ENCODE measurements around the gene SLC35F6.

DNA sequence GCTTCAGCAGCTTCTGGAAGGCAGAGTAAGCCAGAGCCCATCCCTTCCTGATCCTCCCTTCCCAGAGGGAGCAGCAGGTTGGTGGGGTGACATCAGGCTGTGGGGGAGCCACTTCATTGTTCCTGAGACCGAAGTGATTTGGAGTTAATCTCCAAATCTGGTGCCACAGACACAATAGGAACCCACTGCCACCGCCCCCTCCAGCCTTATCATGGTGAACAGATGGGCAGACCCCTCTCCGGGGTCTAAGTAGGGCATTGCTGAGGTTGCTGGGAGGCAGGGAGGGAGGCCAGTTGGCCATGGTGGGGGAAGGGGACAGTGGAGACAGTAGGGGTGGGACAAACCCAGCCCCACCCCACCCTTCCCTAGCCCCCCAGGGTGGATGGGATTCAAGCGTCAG is 25.6 kb upstream of the SLC35F6 start:
- TF ChIP-seq POLR2A (IDR thresholded peaks at IDR 0.05): no peak
- TF ChIP-seq, protein P1, sequence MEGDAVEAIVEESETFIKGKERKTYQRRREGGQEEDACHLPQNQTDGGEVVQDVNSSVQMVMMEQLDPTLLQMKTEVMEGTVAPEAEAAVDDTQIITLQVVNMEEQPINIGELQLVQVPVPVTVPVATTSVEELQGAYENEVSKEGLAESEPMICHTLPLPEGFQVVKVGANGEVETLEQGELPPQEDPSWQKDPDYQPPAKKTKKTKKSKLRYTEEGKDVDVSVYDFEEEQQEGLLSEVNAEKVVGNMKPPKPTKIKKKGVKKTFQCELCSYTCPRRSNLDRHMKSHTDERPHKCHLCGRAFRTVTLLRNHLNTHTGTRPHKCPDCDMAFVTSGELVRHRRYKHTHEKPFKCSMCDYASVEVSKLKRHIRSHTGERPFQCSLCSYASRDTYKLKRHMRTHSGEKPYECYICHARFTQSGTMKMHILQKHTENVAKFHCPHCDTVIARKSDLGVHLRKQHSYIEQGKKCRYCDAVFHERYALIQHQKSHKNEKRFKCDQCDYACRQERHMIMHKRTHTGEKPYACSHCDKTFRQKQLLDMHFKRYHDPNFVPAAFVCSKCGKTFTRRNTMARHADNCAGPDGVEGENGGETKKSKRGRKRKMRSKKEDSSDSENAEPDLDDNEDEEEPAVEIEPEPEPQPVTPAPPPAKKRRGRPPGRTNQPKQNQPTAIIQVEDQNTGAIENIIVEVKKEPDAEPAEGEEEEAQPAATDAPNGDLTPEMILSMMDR (IDR thresholded peaks at IDR 0.05): no peak

All from heart left ventricle (tissue), 13 donors.